Measurements from ENCODE around the gene UVSSA. TPM values are rescaled to one million over a fixed set of nuclear protein-coding genes. Genes with fewer than 3 reads are reported as not detected.

Gene UVSSA, protein sequence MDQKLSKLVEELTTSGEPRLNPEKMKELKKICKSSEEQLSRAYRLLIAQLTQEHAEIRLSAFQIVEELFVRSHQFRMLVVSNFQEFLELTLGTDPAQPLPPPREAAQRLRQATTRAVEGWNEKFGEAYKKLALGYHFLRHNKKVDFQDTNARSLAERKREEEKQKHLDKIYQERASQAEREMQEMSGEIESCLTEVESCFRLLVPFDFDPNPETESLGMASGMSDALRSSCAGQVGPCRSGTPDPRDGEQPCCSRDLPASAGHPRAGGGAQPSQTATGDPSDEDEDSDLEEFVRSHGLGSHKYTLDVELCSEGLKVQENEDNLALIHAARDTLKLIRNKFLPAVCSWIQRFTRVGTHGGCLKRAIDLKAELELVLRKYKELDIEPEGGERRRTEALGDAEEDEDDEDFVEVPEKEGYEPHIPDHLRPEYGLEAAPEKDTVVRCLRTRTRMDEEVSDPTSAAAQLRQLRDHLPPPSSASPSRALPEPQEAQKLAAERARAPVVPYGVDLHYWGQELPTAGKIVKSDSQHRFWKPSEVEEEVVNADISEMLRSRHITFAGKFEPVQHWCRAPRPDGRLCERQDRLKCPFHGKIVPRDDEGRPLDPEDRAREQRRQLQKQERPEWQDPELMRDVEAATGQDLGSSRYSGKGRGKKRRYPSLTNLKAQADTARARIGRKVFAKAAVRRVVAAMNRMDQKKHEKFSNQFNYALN
- 7.2 and 8.2 TPM in 2 replicates for total RNA-seq

DNA sequence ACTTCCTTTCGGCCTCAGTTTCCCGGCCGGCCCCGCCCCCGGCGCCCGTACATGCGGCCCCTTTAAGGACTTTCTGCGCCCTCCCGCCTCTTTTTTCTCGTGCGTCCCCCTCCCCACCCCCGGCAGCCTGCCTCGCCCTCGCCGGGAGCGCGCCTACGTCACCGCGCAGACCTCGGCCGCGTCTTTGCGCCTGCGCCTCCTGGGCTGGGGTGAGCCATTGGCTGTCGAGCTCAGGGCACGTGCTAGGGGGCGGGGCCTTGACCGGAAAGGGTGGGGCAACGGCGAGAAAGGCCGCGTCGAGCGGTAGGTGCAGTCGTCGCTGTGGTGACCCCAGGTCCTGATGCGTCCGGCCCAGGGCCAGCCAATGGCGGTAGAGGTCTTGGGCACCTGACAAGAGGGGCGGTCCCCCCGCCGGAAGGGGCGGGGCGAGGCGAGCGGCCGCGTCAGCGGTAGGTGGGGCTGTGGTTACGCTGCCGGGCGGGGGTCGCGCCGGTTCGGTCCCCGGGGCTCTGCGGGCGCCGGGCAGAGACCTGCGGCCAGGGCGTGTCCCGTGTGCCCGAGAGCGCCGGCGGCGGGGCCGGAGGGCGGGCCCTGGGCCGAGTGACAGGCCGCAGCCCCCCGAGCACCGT, at the start of gene UVSSA:
TSS of gene UVSSA (plus strand) at position 428 of the 629 bp plus-strand sequence. CDS start 884 bp downstream, outside the sequence.

DNA sequence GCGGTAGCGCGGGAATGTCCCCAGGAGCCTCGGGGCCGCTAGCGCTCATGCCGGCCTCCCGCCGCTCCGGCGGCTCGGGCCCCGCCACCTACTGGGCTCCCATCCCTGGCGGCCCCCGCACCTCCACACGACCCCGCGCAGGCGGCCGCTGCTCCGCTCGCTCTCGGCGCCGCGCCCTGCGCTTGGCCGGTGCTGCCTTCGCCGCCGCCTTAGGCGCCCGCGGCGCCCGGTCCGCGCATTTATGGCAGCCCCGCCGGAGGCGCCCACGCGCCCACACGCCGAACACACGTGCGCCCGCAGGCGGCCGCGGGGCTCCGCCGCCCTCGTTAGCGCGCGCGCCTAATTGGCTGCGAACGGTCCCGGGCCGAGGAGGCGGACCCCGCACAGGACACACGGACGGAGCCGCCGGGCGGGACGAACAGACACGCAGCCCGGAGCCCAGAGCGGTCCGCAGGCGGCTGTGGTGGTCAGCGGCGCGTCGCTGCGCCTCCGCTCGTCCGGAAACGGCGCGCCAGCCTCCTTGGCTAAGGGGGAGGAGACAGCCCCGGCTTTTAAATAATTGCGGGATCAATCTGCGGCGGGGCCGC, 59.5 kb downstream of the UVSSA start, which contains the start of gene NKX1-1:
TSS of gene NKX1-1 (minus strand) at position 49 of the 587 bp plus-strand sequence. CDS start at position 49, 0 bp downstream.

Other genes with a start within 250 kb of the UVSSA start
- 0.35 TPM in 1 of 2 replicates, not detected in the other for gene RNF212, start 233.6 kb upstream of the UVSSA start, total RNA-seq
- 18.1 and 20.3 TPM in 2 replicates for gene SPON2, start 174.6 kb upstream of the UVSSA start, total RNA-seq
- 145 and 168 TPM in 2 replicates for gene CTBP1, start 98.1 kb upstream of the UVSSA start, total RNA-seq
- 77.4 and 78.0 TPM in 2 replicates for gene MAEA, start 57.3 kb upstream of the UVSSA start, total RNA-seq
- gene NKX1-1, start 59.2 kb downstream of the UVSSA start, total RNA-seq: not detected in 2 replicates